ENCODE measurements around the gene VHLL.

Gene VHLL

GRCh38 chr1:156253634-156254033, 45.5 kb downstream of the VHLL start:
- DNase-seq (ENCODE audit: low spot score): no peak

- DNase-seq (ENCODE audit: low spot score): no peak
Observed at GRCh38 chr1:156251527-156251926, 47.6 kb downstream of the VHLL start.

GRCh38 chr1:156249593-156249992, 49.5 kb downstream of the VHLL start:
- DNase-seq (ENCODE audit: low spot score): no peak

Measured in HuH-7 (cell line).